Breast epithelium (tissue), 3 donors: ENCODE data around the gene UTP3.
A peak's percentile ranks its signal among the peaks of the same experiment; 100 is the strongest.

Experiments used
- CTCF ChIP-seq, 3 donors: fragments of 450-650 bp; IDR thresholded peaks; one replicate each; pipeline ENCODE4 v1.5.1; 2016 to 2017; ENCODE audit warnings: antibody characterized with exemption in 3 of 3, mild to moderate bottlenecking in 3 of 3, moderate library complexity in 3 of 3
- POLR2A ChIP-seq: fragments of 450-650 bp; IDR thresholded peaks from one replicate; pipeline ENCODE4 v1.6.1; 2016; ENCODE audit warnings: antibody characterized with exemption, mild to moderate bottlenecking, moderate library complexity
- POLR2AphosphoS5 ChIP-seq, 3 donors: sonication (generic); formaldehyde crosslinking; IDR thresholded peaks; one replicate each; pipeline ENCODE4 v1.6.1; 2017; ENCODE audit warnings: antibody characterized with exemption in 3 of 3

DNA sequence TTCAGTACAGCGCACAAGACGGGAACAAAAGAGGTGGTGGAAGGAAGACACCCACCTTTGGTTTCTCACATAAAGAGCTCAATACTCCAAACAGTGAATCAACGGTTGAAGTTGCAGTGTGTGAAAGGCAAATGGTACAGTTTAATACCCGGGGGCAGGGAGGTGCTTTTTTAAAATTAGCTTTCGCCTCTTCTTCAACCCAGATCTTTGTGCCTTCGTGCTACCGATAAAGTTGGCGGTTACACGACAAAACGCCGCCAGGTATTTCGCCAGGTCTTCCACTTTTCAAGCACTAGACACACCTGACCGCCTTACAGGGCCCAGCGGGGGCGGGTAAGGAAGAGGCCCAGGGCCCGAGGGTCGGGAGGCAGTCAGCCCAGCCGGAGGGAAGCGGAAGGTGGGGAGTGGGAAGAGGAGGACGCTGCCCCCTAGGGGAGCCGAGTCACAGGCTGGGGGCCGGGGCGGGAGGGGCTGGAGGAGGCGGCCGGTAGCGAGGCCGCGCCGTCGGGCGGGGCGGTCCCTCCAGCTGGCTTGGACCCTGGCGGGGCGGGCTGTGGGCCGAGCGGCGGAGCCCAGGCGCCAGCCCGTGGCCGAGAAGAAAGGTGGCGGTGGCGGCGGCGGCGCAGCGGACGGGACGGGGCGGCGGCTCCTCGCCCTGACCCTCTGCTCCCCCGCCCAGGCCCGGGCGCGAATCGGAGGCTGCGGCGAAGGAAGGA, 16.0 kb downstream of the UTP3 start:
- TF ChIP-seq CTCF (IDR thresholded peaks at IDR 0.05) (peak in 1 of 3 donors; percentile 10), POLR2AphosphoS5 (IDR thresholded peaks at IDR 0.05) (peak in 1 of 3 donors; percentile 16), POLR2A (no peak)
